GM21723 (cell line): Measurements from ENCODE around the gene FBXO7.
A peak's percentile ranks its signal among the peaks of the same experiment; 100 is the strongest.
"Not testable (repeated sequence)": the region's sequence is repeated elsewhere in the genome, so short reads cannot be mapped to it uniquely, and the experiment has no call there.

Experiments used
- ATAC-seq: cut with Tn5 transposase; IDR thresholded peaks from one replicate; pipeline ENCODE4 v1.9.1; 2021; ENCODE audit warnings: mild to moderate bottlenecking, moderate library complexity; ENCODE audit not compliant: unreplicated experiment

Gene FBXO7

GRCh38 chr22:32474635-32475467 lies at the start of gene FBXO7:
Gene FBXO7 (plus strand): TSS chr22:32474811. CDS start chr22:32475003, 192 bp downstream.
- ATAC-seq, result peak; percentile 62

- no peak for ATAC-seq
Observed at GRCh38 chr22:32426881-32427280, 47.7 kb upstream of the FBXO7 start.

- no peak for ATAC-seq
Observed at GRCh38 chr22:32430352-32430751, 44.3 kb upstream of the FBXO7 start.

- no peak for ATAC-seq
Observed at GRCh38 chr22:32444068-32444467, 30.5 kb upstream of the FBXO7 start.

- ATAC-seq, result no peak
Observed at GRCh38 chr22:32446321-32446720, 28.3 kb upstream of the FBXO7 start.

GRCh38 chr22:32448980-32449379 lies 25.6 kb upstream of the FBXO7 start:
- ATAC-seq, result no peak

- no peak for ATAC-seq
Observed at GRCh38 chr22:32457031-32457430, 17.6 kb upstream of the FBXO7 start.

GRCh38 chr22:32462452-32462851 lies 12.2 kb upstream of the FBXO7 start:
- no peak for ATAC-seq

GRCh38 chr22:32465661-32466060 lies 8.9 kb upstream of the FBXO7 start:
- no peak for ATAC-seq

- no peak for ATAC-seq
Observed at GRCh38 chr22:32466496-32466895, 8.1 kb upstream of the FBXO7 start.

- ATAC-seq, result no peak
Observed at GRCh38 chr22:32469799-32470212, 4.8 kb upstream of the FBXO7 start.

GRCh38 chr22:32473388-32473952 lies 1.1 kb upstream of the FBXO7 start:
- ATAC-seq, result no peak

GRCh38 chr22:32475468-32476010 lies 928 bp downstream of the FBXO7 start:
- ATAC-seq, result peak; percentile 25

- ATAC-seq, result no peak
Observed at GRCh38 chr22:32476281-32477195, 1.9 kb downstream of the FBXO7 start.

GRCh38 chr22:32477596-32477995 lies 3.0 kb downstream of the FBXO7 start:
- no peak for ATAC-seq

- ATAC-seq, result not testable (repeated sequence)
Observed at GRCh38 chr22:32478552-32478951, 3.9 kb downstream of the FBXO7 start.

- ATAC-seq, result no peak
Observed at GRCh38 chr22:32478994-32479393, 4.4 kb downstream of the FBXO7 start.

- ATAC-seq, result no peak
Observed at GRCh38 chr22:32480238-32480637, 5.6 kb downstream of the FBXO7 start.

- no peak for ATAC-seq
Observed at GRCh38 chr22:32482708-32483107, 8.1 kb downstream of the FBXO7 start.

- ATAC-seq, result no peak
Observed at GRCh38 chr22:32486656-32487390, 12.2 kb downstream of the FBXO7 start.
